ENCODE results near the gene NR1D2.

- TF ChIP-seq CTCF (IDR thresholded peaks at IDR 0.05) (peak in 2 of 7 experiments; percentile 10 to 15), POLR2A (IDR thresholded peaks at IDR 0.05) (peak; percentile 81 to 89 (median 82))
Observed at GRCh38 chr3:23945913-23946687, 1.0 kb downstream of the NR1D2 start.
